ENCODE measurements around the gene PAK5. TPM values are rescaled to one million over a fixed set of nuclear protein-coding genes. Genes with fewer than 3 reads are reported as not detected.

PAK5 gene
- total RNA-seq, 5 donors from 2014 or later (not counting 1 experiment from before 2014, with no cell fraction given): not detected

DNA sequence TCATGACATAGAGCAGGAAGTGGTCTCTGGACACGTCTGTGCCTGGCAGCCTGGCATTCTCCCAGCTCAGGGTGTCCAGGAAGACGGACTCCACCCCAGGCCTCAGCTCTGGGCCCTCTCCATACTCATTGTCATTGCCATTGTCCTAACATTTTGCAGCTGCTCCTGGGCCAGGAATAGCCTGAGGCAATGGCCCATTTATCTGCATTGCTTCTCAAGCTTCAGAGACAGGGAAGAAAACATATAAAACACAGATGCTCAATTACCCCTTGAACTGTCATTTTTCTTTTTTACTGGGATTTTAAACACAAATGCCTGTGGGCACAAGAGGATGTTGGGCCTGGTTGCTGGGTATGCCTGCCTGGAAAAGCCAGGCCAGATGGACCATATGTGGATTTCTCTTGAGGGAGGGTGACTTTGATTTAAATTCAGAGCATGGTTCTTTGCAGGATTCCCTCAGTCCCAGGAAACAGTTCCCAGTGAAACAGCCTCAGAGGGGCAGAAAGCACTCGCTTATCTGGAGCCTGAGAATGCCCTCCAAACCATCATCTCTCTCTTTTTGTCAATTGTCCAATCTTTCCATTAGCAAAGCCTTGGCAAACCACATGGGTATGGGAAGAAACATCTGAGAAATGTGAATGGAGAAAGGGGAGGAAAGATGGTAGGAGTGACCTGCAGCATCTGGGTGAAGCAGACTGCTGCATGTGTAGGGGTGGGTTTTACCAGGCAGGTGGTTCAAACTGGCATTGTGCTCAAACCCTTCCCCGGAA lies 306.6 kb downstream of the PAK5 start:
- H3K27me3 ChIP-seq (replicated peaks in 1 of 2; ENCODE audit: control insufficient read depth in 2 of 2, extremely low read depth in 1 of 2, insufficient read depth in 2 of 2, low read length in 1 of 2): no peaks in the 10 kb centered on the region
- ATAC-seq (replicated peaks in 1 of 4): no peak
- H3K9me3 ChIP-seq: no peaks in the 10 kb centered on the region
- H3K4me3 Mint-ChIP-seq: no peak overlapping the region
- no peak overlapping the region for H3K4me3 ChIP-seq (ENCODE audit: control insufficient read depth in 1 of 2, extremely low read depth in 1 of 2, low read length in 1 of 2)
- H3K27me3 Mint-ChIP-seq: peaks cover under 1 to 1% of the 10 kb centered on the region in 2 donors
- H3K27ac Mint-ChIP-seq: no peak overlapping the region
- DNase-seq: no peak
- no peaks in the 10 kb centered on the region for H3K4me1 ChIP-seq (ENCODE audit: control insufficient read depth in 1 of 2, extremely low read depth in 1 of 2, insufficient read depth in 2 of 2, low read length in 2 of 2)
- 31% methylated on average over 2 of the region's 4 CpGs for WGBS (ENCODE audit: insufficient coverage)
- no peaks in the 10 kb centered on the region for H3K9me3 Mint-ChIP-seq
- no peaks in the 10 kb centered on the region for H3K36me3 Mint-ChIP-seq
- H3K4me1 Mint-ChIP-seq: no peaks in the 10 kb centered on the region
- POLR2A ChIA-PET: no interaction called here
- no peak overlapping the region for H3K27ac ChIP-seq (ENCODE audit: low read length)
- no peaks in the 10 kb centered on the region for H3K36me3 ChIP-seq (ENCODE audit: control insufficient read depth in 2 of 2, extremely low read depth in 1 of 2, insufficient read depth in 1 of 2, low read length in 1 of 2)
- CTCF ChIA-PET: no interaction called here

GRCh38 chr20:9531581-9531980 lies 307.3 kb downstream of the PAK5 start:
- H3K9me3 Mint-ChIP-seq: no peaks in the 10 kb centered on the region
- no peak overlapping the region for H3K27ac Mint-ChIP-seq
- CTCF ChIA-PET: no interaction called here
- Histone ChIP-seq H3K36me3 (ENCODE audit: control insufficient read depth in 2 of 2, extremely low read depth in 1 of 2, insufficient read depth in 1 of 2, low read length in 1 of 2) (no peaks in the 10 kb centered on the region), H3K9me3 (no peaks in the 10 kb centered on the region), H3K27ac (ENCODE audit: low read length) (no peak overlapping the region), H3K4me3 (ENCODE audit: control insufficient read depth in 1 of 2, extremely low read depth in 1 of 2, low read length in 1 of 2) (no peak overlapping the region), H3K4me1 (ENCODE audit: control insufficient read depth in 1 of 2, extremely low read depth in 1 of 2, insufficient read depth in 2 of 2, low read length in 2 of 2) (no peaks in the 10 kb centered on the region), H3K27me3 (replicated peaks in 1 of 2; ENCODE audit: control insufficient read depth in 2 of 2, extremely low read depth in 1 of 2, insufficient read depth in 2 of 2, low read length in 1 of 2) (no peaks in the 10 kb centered on the region)
- no peaks in the 10 kb centered on the region for H3K4me1 Mint-ChIP-seq
- no peak for ATAC-seq (replicated peaks in 1 of 4)
- no peak for DNase-seq
- POLR2A ChIA-PET: no interaction called here
- H3K4me3 Mint-ChIP-seq: no peak overlapping the region
- peaks cover 1 to 4% of the 10 kb centered on the region in 2 donors for H3K27me3 Mint-ChIP-seq
- no peaks in the 10 kb centered on the region for H3K36me3 Mint-ChIP-seq
- WGBS (ENCODE audit: insufficient coverage): no CpG with 5 or more reads among the region's 2 CpGs

DNA sequence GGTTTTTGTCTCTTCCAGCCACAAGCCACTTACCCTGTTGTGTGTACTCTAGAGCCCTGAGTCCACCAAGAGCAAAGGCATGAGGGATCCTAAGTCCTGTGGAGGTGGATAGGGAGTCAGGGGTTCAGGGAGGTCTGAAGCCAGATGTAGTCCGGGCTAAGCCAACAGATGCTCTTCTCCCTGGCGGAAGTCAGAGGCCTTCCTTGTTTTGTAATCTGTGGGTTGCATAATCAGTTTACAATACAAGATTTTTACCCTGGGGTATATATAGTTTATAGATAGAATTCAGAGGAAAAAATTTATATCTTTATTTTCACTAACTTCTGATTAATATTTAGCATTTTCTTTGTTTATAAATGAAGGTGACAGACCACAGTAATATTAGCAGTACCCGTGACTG lies 315.2 kb downstream of the PAK5 start:
- H3K9me3 Mint-ChIP-seq: no peaks in the 10 kb centered on the region
- ChIA-PET POLR2A (no interaction called here), CTCF (no interaction called here)
- Histone ChIP-seq H3K4me1 (ENCODE audit: control insufficient read depth in 1 of 2, extremely low read depth in 1 of 2, insufficient read depth in 2 of 2, low read length in 2 of 2) (no peaks in the 10 kb centered on the region), H3K27me3 (replicated peaks in 1 of 2; ENCODE audit: control insufficient read depth in 2 of 2, extremely low read depth in 1 of 2, insufficient read depth in 2 of 2, low read length in 1 of 2) (peaks cover 0 to 2% of the 10 kb centered on the region in 2 experiments), H3K9me3 (no peaks in the 10 kb centered on the region), H3K36me3 (ENCODE audit: control insufficient read depth in 2 of 2, extremely low read depth in 1 of 2, insufficient read depth in 1 of 2, low read length in 1 of 2) (no peaks in the 10 kb centered on the region), H3K27ac (ENCODE audit: low read length) (no peak overlapping the region), H3K4me3 (ENCODE audit: control insufficient read depth in 1 of 2, extremely low read depth in 1 of 2, low read length in 1 of 2) (no peak overlapping the region)
- DNase-seq (no peak), ATAC-seq (replicated peaks in 1 of 4) (no peak)
- H3K36me3 Mint-ChIP-seq: no peaks in the 10 kb centered on the region
- no peaks in the 10 kb centered on the region for H3K4me1 Mint-ChIP-seq
- peaks cover 10 to 17% of the 10 kb centered on the region in 2 donors for H3K27me3 Mint-ChIP-seq
- whole genome bisulfite sequencing (ENCODE audit: insufficient coverage): no CpG with 5 or more reads among the region's 3 CpGs
- H3K4me3 Mint-ChIP-seq: no peak overlapping the region
- H3K27ac Mint-ChIP-seq: no peak overlapping the region

DNA sequence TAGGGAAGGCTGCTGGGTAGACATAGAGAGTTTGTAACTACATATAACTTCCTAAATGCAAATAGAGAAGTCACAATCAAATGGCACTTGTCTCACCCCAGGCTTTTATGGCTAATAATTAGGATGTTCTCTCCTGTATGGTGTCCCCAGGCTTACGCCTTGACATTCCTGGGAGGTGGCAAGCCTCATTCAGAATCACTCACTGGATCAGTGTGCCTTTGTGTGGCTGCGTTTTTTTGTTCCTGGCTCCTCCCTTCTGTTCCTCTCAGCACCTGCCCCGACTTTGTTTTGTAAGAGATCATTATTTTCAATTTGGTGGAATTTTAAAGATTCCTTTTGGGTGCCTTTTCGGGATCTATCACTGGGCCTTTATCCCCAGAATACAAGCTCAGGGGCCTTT lies 318.8 kb downstream of the PAK5 start:
- H3K36me3 ChIP-seq (ENCODE audit: control insufficient read depth in 2 of 2, extremely low read depth in 1 of 2, insufficient read depth in 1 of 2, low read length in 1 of 2): no peaks in the 10 kb centered on the region
- H3K27me3 Mint-ChIP-seq: peaks cover 32 to 42% of the 10 kb centered on the region in 2 donors
- H3K27me3 ChIP-seq (replicated peaks in 1 of 2; ENCODE audit: control insufficient read depth in 2 of 2, extremely low read depth in 1 of 2, insufficient read depth in 2 of 2, low read length in 1 of 2): peaks cover 13 to 20% of the 10 kb centered on the region in 2 experiments

DNA sequence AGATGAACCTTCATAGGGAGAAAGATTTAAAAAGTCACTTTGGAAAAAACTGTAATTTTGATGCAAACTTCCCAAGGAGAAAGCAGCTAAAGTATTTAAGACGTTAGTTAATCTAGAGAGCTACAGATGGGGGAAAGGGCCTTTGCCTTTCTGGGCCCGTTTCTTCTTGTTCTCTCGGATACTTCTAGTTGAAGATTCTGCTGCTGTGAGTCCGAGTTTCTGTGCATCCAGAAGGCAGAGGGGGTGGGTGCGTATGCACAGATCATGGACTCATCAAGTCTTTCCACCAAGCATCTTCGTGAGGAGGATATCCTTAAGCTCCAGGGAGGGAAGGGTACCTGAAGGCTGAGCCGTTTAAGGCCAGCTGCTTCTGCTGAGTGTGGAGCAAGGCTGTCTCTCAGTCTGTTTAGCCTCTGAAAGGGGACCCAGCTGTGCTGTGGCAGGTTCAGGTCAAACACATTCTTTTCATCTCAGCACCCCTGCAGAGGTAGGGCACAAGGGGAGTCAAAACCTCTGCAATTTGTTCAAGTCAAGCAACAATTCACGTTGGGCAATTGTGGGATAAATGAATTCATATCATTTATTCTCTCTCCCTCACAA lies 320.2 kb downstream of the PAK5 start:
- no peaks in the 10 kb centered on the region for H3K36me3 ChIP-seq (ENCODE audit: control insufficient read depth in 2 of 2, extremely low read depth in 1 of 2, insufficient read depth in 1 of 2, low read length in 1 of 2)
- 14% methylated on average over 3 of the region's 8 CpGs for WGBS (ENCODE audit: insufficient coverage)
- H3K9me3 Mint-ChIP-seq: no peaks in the 10 kb centered on the region
- H3K36me3 Mint-ChIP-seq: no peaks in the 10 kb centered on the region
- no peak overlapping the region for H3K4me3 Mint-ChIP-seq
- H3K27me3 ChIP-seq (replicated peaks in 1 of 2; ENCODE audit: control insufficient read depth in 2 of 2, extremely low read depth in 1 of 2, insufficient read depth in 2 of 2, low read length in 1 of 2): peaks cover 17 to 29% of the 10 kb centered on the region in 2 experiments
- no peaks in the 10 kb centered on the region for H3K4me1 ChIP-seq (ENCODE audit: control insufficient read depth in 1 of 2, extremely low read depth in 1 of 2, insufficient read depth in 2 of 2, low read length in 2 of 2)
- peaks cover 0 to 3% (median 0%) of the 10 kb centered on the region in 3 donors for H3K4me1 Mint-ChIP-seq
- no peak overlapping the region for H3K27ac ChIP-seq (ENCODE audit: low read length)
- DNase-seq (no peak), ATAC-seq (replicated peaks in 1 of 4) (no peak)
- H3K27ac Mint-ChIP-seq: no peak overlapping the region
- POLR2A ChIA-PET: no interaction called here
- no peaks in the 10 kb centered on the region for H3K9me3 ChIP-seq
- peaks cover 43 to 53% of the 10 kb centered on the region in 2 donors for H3K27me3 Mint-ChIP-seq
- CTCF ChIA-PET: no interaction called here
- no peak overlapping the region for H3K4me3 ChIP-seq (ENCODE audit: control insufficient read depth in 1 of 2, extremely low read depth in 1 of 2, low read length in 1 of 2)

More for the DNA sequence above, 318.8 kb downstream of the PAK5 start:
- ChIA-PET POLR2A (no interaction called here), CTCF (no interaction called here)
- Mint-ChIP-seq H3K9me3 (no peaks in the 10 kb centered on the region), H3K4me3 (no peak overlapping the region), H3K27ac (no peak overlapping the region), H3K4me1 (peaks cover 0 to 3% (median 0%) of the 10 kb centered on the region in 3 donors), H3K36me3 (no peaks in the 10 kb centered on the region)
- Histone ChIP-seq H3K4me1 (ENCODE audit: control insufficient read depth in 1 of 2, extremely low read depth in 1 of 2, insufficient read depth in 2 of 2, low read length in 2 of 2) (no peaks in the 10 kb centered on the region), H3K27ac (ENCODE audit: low read length) (no peak overlapping the region), H3K4me3 (ENCODE audit: control insufficient read depth in 1 of 2, extremely low read depth in 1 of 2, low read length in 1 of 2) (no peak overlapping the region), H3K9me3 (no peaks in the 10 kb centered on the region)
- no peak for ATAC-seq (replicated peaks in 1 of 4)
- 83% methylated on average over 1 of the region's 4 CpGs for WGBS (ENCODE audit: insufficient coverage)
- no peak for DNase-seq

- Mint-ChIP-seq H3K9me3 (no peaks in the 10 kb centered on the region), H3K4me1 (peaks cover 0 to 3% (median 0%) of the 10 kb centered on the region in 3 donors), H3K27ac (no peak overlapping the region), H3K36me3 (no peaks in the 10 kb centered on the region), H3K4me3 (no peak overlapping the region), H3K27me3 (peaks cover 47 to 56% of the 10 kb centered on the region in 2 donors)
- ChIA-PET POLR2A (no interaction called here), CTCF (no interaction called here)
- no peak for ATAC-seq (replicated peaks in 1 of 4)
- Histone ChIP-seq H3K36me3 (ENCODE audit: control insufficient read depth in 2 of 2, extremely low read depth in 1 of 2, insufficient read depth in 1 of 2, low read length in 1 of 2) (no peaks in the 10 kb centered on the region), H3K27me3 (replicated peaks in 1 of 2; ENCODE audit: control insufficient read depth in 2 of 2, extremely low read depth in 1 of 2, insufficient read depth in 2 of 2, low read length in 1 of 2) (peaks cover 17 to 29% of the 10 kb centered on the region in 2 experiments), H3K9me3 (no peaks in the 10 kb centered on the region), H3K27ac (ENCODE audit: low read length) (no peak overlapping the region), H3K4me1 (ENCODE audit: control insufficient read depth in 1 of 2, extremely low read depth in 1 of 2, insufficient read depth in 2 of 2, low read length in 2 of 2) (no peaks in the 10 kb centered on the region), H3K4me3 (ENCODE audit: control insufficient read depth in 1 of 2, extremely low read depth in 1 of 2, low read length in 1 of 2) (no peak overlapping the region)
- no peak for DNase-seq
- WGBS (ENCODE audit: insufficient coverage): 43% methylated on average over 2 of the region's 8 CpGs
Observed at GRCh38 chr20:9517297-9518162, 321.3 kb downstream of the PAK5 start.
